Activated naive CD4-positive, alpha-beta T cell treated with anti-CD3 and anti-CD28 coated beads, Interleukin-2, amount 50 U/mL, for 24 hours (primary cell): ENCODE measurements around the gene S100A10.
A peak's percentile ranks its signal among the peaks of the same experiment; 100 is the strongest.

ENCODE experiments used
- H3K27ac Mint-ChIP-seq: one replicate; pipeline ENCODE4 v1.8.0; 2021; ENCODE audit warnings: mild to moderate bottlenecking, mixed read lengths
- H3K27me3 Mint-ChIP-seq: one replicate; pipeline ENCODE4 v1.8.0; 2021; ENCODE audit warnings: mixed read lengths
- H3K36me3 Mint-ChIP-seq: one replicate; pipeline ENCODE4 v1.8.0; 2021; ENCODE audit warnings: mixed read lengths
- H3K4me1 Mint-ChIP-seq: one replicate; pipeline ENCODE4 v1.8.0; 2021; ENCODE audit warnings: mixed read lengths
- H3K4me3 Mint-ChIP-seq: one replicate; pipeline ENCODE4 v1.8.0; 2021; ENCODE audit warnings: mild to moderate bottlenecking, mixed read lengths
- H3K9me3 Mint-ChIP-seq: one replicate; pipeline ENCODE4 v1.8.0; 2021; ENCODE audit warnings: mixed read lengths

The S100A10 gene

GRCh38 chr1:151982300-151983005 lies 11.2 kb downstream of the S100A10 start:
- Mint-ChIP-seq H3K36me3 (peaks cover 14% of the 10 kb centered on the region), H3K27ac (peak overlapping the region; percentile 72), H3K27me3 (no peaks in the 10 kb centered on the region), H3K4me1 (peaks cover 29% of the 10 kb centered on the region), H3K4me3 (no peak overlapping the region), H3K9me3 (no peaks in the 10 kb centered on the region)

DNA sequence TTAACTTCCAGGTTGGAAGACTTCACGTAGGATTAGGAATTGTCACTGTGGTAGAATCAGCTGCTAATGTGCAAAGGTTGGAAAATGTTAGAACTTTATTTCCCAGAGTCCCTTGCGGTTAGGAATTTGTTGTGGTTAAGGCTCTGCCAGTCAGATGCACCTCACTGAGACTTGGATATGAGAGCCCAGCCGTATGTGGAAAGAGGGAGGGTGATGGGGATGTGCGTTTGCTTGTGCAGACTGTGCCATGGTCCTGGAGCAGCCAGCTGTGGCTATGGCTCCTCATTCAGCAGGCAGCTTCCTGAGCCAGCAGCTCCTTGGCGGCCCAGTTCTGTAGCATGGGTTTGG lies 12.5 kb downstream of the S100A10 start:
- Mint-ChIP-seq H3K27ac (no peak overlapping the region), H3K27me3 (no peaks in the 10 kb centered on the region), H3K36me3 (peaks cover 10% of the 10 kb centered on the region), H3K4me3 (no peak overlapping the region), H3K9me3 (no peaks in the 10 kb centered on the region), H3K4me1 (peaks cover 29% of the 10 kb centered on the region)

DNA sequence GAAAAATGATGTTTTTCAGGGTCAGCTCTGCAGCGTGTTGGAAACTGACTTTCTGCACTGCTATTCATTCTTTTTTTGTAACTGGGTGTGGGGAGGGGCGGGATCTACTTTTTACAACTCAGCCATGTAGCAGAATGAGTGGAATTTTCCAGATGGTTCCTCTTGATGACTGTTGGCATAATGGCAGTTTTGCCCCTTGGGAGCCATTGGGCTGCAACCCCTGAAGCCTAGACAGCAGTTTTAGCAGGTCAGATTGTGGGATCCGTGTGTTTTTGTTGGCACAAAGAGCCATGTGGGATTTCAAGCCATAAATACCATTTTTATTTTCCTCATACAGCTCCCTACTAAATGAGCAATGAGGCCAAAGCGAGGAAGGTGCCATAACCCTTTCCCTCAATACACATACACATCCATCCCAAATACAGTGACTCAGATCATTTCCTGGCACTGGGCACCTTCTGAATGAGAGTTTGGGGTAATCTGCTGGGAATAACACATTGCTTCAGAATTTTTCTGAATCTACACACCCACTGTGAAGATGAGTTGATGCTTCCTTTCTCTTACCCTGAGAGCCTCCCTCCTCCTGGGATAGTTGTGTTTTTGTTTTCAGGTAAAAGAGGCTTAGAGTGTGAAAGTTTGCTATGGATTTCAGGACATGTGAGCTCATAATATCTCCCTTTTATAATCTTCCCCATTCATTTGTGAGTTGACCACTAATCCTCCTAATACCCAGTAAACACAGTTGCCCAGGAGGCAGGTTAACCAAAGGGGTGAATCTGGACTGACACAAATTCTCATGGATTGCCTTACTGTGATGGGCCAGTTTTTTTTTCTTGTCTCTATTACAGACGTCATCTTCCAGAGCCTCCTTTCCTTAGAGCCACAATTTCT lies 13.1 kb downstream of the S100A10 start:
- H3K4me1 Mint-ChIP-seq = peaks cover 26% of the 10 kb centered on the region
- H3K27ac Mint-ChIP-seq = no peak overlapping the region
- H3K27me3 Mint-ChIP-seq = no peaks in the 10 kb centered on the region
- no peak overlapping the region for H3K4me3 Mint-ChIP-seq
- peaks cover 10% of the 10 kb centered on the region for H3K36me3 Mint-ChIP-seq
- no peaks in the 10 kb centered on the region for H3K9me3 Mint-ChIP-seq

- peaks cover 10% of the 10 kb centered on the region for H3K4me1 Mint-ChIP-seq
- no peaks in the 10 kb centered on the region for H3K27me3 Mint-ChIP-seq
- H3K36me3 Mint-ChIP-seq = peaks cover 11% of the 10 kb centered on the region
- no peaks in the 10 kb centered on the region for H3K9me3 Mint-ChIP-seq
- H3K4me3 Mint-ChIP-seq = no peak overlapping the region
- no peak overlapping the region for H3K27ac Mint-ChIP-seq
These were observed 14.7 kb downstream of the S100A10 start for GRCh38 chr1:151978922-151979321.

- H3K27ac Mint-ChIP-seq = no peak overlapping the region
- peaks cover 10% of the 10 kb centered on the region for H3K4me1 Mint-ChIP-seq
- H3K36me3 Mint-ChIP-seq = peaks cover 11% of the 10 kb centered on the region
- no peaks in the 10 kb centered on the region for H3K27me3 Mint-ChIP-seq
- no peak overlapping the region for H3K4me3 Mint-ChIP-seq
- no peaks in the 10 kb centered on the region for H3K9me3 Mint-ChIP-seq
These were observed 15.9 kb downstream of the S100A10 start for GRCh38 chr1:151977662-151978230.

- Mint-ChIP-seq H3K36me3 (peaks cover 6% of the 10 kb centered on the region), H3K27me3 (no peaks in the 10 kb centered on the region), H3K27ac (no peak overlapping the region), H3K4me3 (no peak overlapping the region), H3K4me1 (peaks cover 15% of the 10 kb centered on the region), H3K9me3 (no peaks in the 10 kb centered on the region)
These were observed 16.8 kb downstream of the S100A10 start for GRCh38 chr1:151976858-151977257.

- H3K9me3 Mint-ChIP-seq = no peaks in the 10 kb centered on the region
- peaks cover 15% of the 10 kb centered on the region for H3K4me1 Mint-ChIP-seq
- H3K27ac Mint-ChIP-seq = no peak overlapping the region
- peaks cover 3% of the 10 kb centered on the region for H3K36me3 Mint-ChIP-seq
- no peaks in the 10 kb centered on the region for H3K27me3 Mint-ChIP-seq
- no peak overlapping the region for H3K4me3 Mint-ChIP-seq
These were observed 17.7 kb downstream of the S100A10 start for GRCh38 chr1:151976015-151976343.

GRCh38 chr1:151975311-151976014 lies 18.2 kb downstream of the S100A10 start:
- H3K27ac Mint-ChIP-seq = no peak overlapping the region
- peaks cover 15% of the 10 kb centered on the region for H3K4me1 Mint-ChIP-seq
- H3K4me3 Mint-ChIP-seq = no peak overlapping the region
- H3K27me3 Mint-ChIP-seq = no peaks in the 10 kb centered on the region
- H3K36me3 Mint-ChIP-seq = peaks cover 3% of the 10 kb centered on the region
- no peaks in the 10 kb centered on the region for H3K9me3 Mint-ChIP-seq

DNA sequence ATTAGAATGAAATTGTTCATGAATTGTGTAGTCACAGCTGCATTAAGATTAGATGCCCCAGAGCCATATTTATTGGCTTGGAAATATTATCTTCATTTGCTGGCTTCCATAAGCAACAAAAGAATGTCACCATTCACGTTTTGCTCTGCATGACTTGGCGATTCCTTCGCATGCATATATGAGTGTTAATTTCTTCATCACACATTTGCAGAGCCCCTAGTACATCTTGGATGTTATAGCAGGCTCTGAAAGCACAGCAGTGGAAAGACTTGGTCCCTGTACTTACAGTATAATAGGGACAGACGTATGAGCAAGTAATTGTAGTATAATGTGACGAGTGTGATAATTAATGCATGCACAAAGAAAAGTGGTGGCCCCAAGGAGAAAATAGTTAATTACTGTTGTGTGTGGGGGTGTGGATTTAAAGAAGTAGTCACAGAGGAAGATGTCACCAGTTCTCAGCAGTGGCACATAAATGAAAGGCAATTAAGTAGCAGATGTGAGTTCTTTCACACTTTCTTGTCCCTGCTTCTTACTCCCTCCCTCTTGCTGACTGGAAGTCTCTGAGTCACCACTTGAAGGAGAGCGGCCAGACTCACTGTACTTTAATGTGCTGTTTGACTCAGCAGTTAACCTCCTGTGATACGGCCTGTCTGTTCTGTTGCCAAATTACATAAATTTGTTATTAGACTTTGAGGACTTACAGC lies 21.0 kb downstream of the S100A10 start:
- Mint-ChIP-seq H3K36me3 (peaks cover 3% of the 10 kb centered on the region), H3K4me3 (no peak overlapping the region), H3K27me3 (no peaks in the 10 kb centered on the region), H3K9me3 (no peaks in the 10 kb centered on the region), H3K27ac (peak overlapping the region; percentile 43), H3K4me1 (peaks cover 17% of the 10 kb centered on the region)

GRCh38 chr1:151970626-151971025 lies 23.0 kb downstream of the S100A10 start:
- no peak overlapping the region for H3K4me3 Mint-ChIP-seq
- H3K27ac Mint-ChIP-seq = no peak overlapping the region
- H3K27me3 Mint-ChIP-seq = no peaks in the 10 kb centered on the region
- peaks cover 3% of the 10 kb centered on the region for H3K36me3 Mint-ChIP-seq
- H3K9me3 Mint-ChIP-seq = no peaks in the 10 kb centered on the region
- H3K4me1 Mint-ChIP-seq = peaks cover 18% of the 10 kb centered on the region

- peak overlapping the region; percentile 18 for H3K27ac Mint-ChIP-seq
- H3K36me3 Mint-ChIP-seq = peaks cover 3% of the 10 kb centered on the region
- H3K9me3 Mint-ChIP-seq = no peaks in the 10 kb centered on the region
- peaks cover 18% of the 10 kb centered on the region for H3K4me1 Mint-ChIP-seq
- H3K4me3 Mint-ChIP-seq = no peak overlapping the region
- no peaks in the 10 kb centered on the region for H3K27me3 Mint-ChIP-seq
These were observed 23.5 kb downstream of the S100A10 start for GRCh38 chr1:151970128-151970527.

GRCh38 chr1:151968791-151969399 lies 24.8 kb downstream of the S100A10 start:
- H3K27me3 Mint-ChIP-seq = no peaks in the 10 kb centered on the region
- no peaks in the 10 kb centered on the region for H3K9me3 Mint-ChIP-seq
- H3K36me3 Mint-ChIP-seq = peaks cover 2% of the 10 kb centered on the region

GRCh38 chr1:151968058-151968457 lies 25.6 kb downstream of the S100A10 start:
- no peaks in the 10 kb centered on the region for H3K36me3 Mint-ChIP-seq
- H3K9me3 Mint-ChIP-seq = no peaks in the 10 kb centered on the region
- peaks cover 18% of the 10 kb centered on the region for H3K4me1 Mint-ChIP-seq
- H3K27me3 Mint-ChIP-seq = no peaks in the 10 kb centered on the region
- no peak overlapping the region for H3K4me3 Mint-ChIP-seq
- no peak overlapping the region for H3K27ac Mint-ChIP-seq

More at GRCh38 chr1:151968791-151969399, 24.8 kb downstream of the S100A10 start:
- no peak overlapping the region for H3K27ac Mint-ChIP-seq
- peaks cover 18% of the 10 kb centered on the region for H3K4me1 Mint-ChIP-seq
- no peak overlapping the region for H3K4me3 Mint-ChIP-seq

DNA sequence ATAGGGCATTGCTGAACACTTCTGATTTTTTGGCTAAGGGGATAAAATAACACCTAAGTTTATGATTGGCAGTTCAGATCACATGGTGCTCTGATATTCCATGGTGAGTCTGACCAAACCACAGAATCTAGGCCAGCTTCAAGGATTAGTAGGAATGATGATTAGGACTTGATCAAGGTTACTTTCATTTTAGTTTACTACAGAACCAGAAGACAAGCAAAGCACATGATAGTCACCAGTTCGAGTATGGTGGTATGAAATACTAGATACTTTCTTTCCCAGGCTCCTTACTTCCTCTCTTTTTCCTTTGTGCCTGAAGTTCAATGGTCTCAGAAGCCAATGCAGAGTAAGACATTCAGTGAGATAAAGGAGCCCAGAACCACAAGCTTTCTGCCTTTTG lies 26.6 kb downstream of the S100A10 start:
- peaks cover 9% of the 10 kb centered on the region for H3K4me1 Mint-ChIP-seq
- H3K9me3 Mint-ChIP-seq = no peaks in the 10 kb centered on the region
- no peaks in the 10 kb centered on the region for H3K36me3 Mint-ChIP-seq
- H3K27me3 Mint-ChIP-seq = no peaks in the 10 kb centered on the region
- H3K27ac Mint-ChIP-seq = no peak overlapping the region
- no peak overlapping the region for H3K4me3 Mint-ChIP-seq

DNA sequence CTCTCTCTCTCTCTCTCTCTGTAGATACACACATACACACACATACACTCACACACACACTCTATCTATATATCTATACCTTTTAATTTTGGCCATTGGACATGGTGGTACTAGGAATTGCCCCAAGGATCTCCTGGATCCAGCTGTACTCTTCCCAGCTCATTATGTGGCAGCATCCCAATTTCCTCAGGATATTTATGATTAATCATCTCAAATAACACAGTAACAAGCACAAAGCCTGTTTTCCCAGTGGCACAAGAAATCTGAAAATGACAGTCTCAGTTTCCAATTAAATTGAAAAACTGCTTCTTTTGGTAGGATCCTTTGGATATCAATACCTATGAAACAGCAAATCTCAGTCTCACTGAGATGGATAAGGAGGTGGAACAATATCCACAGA lies 27.6 kb downstream of the S100A10 start:
- no peaks in the 10 kb centered on the region for H3K9me3 Mint-ChIP-seq
- H3K4me3 Mint-ChIP-seq = no peak overlapping the region
- H3K36me3 Mint-ChIP-seq = no peaks in the 10 kb centered on the region
- H3K4me1 Mint-ChIP-seq = peaks cover 9% of the 10 kb centered on the region
- H3K27me3 Mint-ChIP-seq = no peaks in the 10 kb centered on the region
- no peak overlapping the region for H3K27ac Mint-ChIP-seq
